Calu3 (cell line): Measurements from ENCODE around the gene WDR37. TPM values are rescaled to one million over a fixed set of nuclear protein-coding genes. Genes with fewer than 3 reads are reported as not detected.

Experiments
- BruUV-seq: library from RNA; stranded (reverse); fragments of 400-500 nt; replicated peaks from 2 replicates; lab custom pipeline; 2021; lab: Mats Ljungman, UMichigan
- CTCF ChIA-PET: fragments of 300-600 bp; sonication (Branson Sonifier 250); formaldehyde crosslinking; loops from one replicate; lab custom pipeline; 2022; ENCODE audit warnings: antibody characterized with exemption; lab: Charles Lee
- DNase-seq: peaks from one replicate; pipeline ENCODE4 v3.0.0; 2022
- H3K27ac Mint-ChIP-seq: one replicate; pipeline ENCODE4 v1.8.0; 2022; ENCODE audit warnings: mixed read lengths; ENCODE audit not compliant: unreplicated experiment
- H3K27me3 Mint-ChIP-seq: one replicate; pipeline ENCODE4 v1.8.0; 2022; ENCODE audit warnings: mixed read lengths; ENCODE audit not compliant: unreplicated experiment
- H3K36me3 Mint-ChIP-seq: one replicate; pipeline ENCODE4 v1.8.0; 2022; ENCODE audit warnings: mild to moderate bottlenecking, moderate library complexity, mixed read lengths; ENCODE audit not compliant: insufficient read depth, unreplicated experiment
- H3K4me1 Mint-ChIP-seq: one replicate; pipeline ENCODE4 v1.8.0; 2022; ENCODE audit warnings: mild to moderate bottlenecking, low read depth, mixed read lengths; ENCODE audit not compliant: unreplicated experiment
- H3K4me3 Mint-ChIP-seq: one replicate; pipeline ENCODE4 v1.8.0; 2022; ENCODE audit warnings: mild to moderate bottlenecking, low read depth, moderate library complexity, mixed read lengths; ENCODE audit not compliant: unreplicated experiment
- H3K9me3 Mint-ChIP-seq: one replicate; pipeline ENCODE4 v1.8.0; 2022; ENCODE audit warnings: low read depth, mixed read lengths; ENCODE audit not compliant: unreplicated experiment
- intact Hi-C: fragments of 100-400 bp; cut with micrococcal nuclease; formaldehyde crosslinking; loops from one replicate; pipeline ENCODE4 v1.10.0; 2022; ENCODE audit not compliant: unreplicated experiment
- total RNA-seq: library from RNA; stranded (reverse); gene quantifications from 2 replicates; pipeline ENCODE4 v1.2.3, GENCODE V29; 2022
- TF ChIP-seq, protein P1 (sequence below): fragments of 200-600 bp; IDR thresholded peaks from one replicate; pipeline ENCODE4 v1.8.0; 2022; ENCODE audit warnings: antibody characterized with exemption; ENCODE audit not compliant: unreplicated experiment

WDR37 gene
- total RNA-seq, 1 experiment from 2014 or later, result 17.8 TPM

DNA sequence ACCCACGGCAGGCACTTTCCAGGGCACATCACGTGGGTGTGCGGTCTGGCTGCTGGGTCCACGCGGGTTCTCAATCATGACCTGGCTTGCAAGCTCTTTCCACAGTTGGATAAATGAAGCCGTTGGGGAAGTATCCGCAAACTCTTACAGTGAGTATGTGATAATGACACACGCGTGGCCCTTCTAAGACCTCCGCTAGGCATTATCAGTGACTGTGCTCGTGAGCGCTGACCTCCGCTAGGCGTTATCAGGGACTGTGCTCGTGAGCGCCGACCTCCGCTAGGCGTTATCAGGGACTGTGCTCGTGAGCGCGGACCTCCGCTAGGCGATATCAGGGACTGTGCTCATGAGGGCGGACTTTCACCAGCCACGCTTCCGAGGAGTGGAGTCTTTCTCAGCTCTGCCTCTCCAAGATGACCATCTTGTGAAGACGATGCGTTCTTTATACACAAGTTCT is 107.0 kb downstream of the WDR37 start:
- H3K9me3 Mint-ChIP-seq, result no peaks in the 10 kb centered on the region
- CTCF ChIA-PET, result no interaction called here

DNA sequence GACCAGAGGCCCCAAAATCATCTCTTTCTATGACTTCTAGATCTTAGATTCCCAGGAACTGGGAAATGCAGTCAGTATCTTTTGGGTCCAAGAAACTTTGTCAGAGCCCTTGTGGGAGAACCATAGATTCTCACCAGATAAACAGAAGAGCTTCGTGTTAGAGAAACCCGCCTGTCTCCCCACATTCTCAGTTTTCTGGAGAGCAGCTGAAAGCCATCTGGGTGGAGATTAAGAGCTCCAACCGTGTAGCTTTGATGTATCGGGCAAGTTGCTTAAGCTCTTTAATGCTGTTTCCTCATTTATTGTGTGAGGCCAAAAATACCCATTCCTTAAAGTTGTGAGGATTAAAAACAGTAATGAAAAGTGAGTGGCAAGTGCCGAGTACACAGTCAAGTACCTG is 107.6 kb downstream of the WDR37 start:
- DNase-seq, result no peak
- Mint-ChIP-seq H3K27me3 (peaks cover 79% of the 10 kb centered on the region), H3K4me3 (no peak overlapping the region), H3K9me3 (no peaks in the 10 kb centered on the region), H3K4me1 (no peaks in the 10 kb centered on the region), H3K27ac (no peak overlapping the region), H3K36me3 (no peaks in the 10 kb centered on the region)
- intact Hi-C loops, result no loop called here
- CTCF ChIA-PET, result no interaction called here
- TF ChIP-seq, protein P1, sequence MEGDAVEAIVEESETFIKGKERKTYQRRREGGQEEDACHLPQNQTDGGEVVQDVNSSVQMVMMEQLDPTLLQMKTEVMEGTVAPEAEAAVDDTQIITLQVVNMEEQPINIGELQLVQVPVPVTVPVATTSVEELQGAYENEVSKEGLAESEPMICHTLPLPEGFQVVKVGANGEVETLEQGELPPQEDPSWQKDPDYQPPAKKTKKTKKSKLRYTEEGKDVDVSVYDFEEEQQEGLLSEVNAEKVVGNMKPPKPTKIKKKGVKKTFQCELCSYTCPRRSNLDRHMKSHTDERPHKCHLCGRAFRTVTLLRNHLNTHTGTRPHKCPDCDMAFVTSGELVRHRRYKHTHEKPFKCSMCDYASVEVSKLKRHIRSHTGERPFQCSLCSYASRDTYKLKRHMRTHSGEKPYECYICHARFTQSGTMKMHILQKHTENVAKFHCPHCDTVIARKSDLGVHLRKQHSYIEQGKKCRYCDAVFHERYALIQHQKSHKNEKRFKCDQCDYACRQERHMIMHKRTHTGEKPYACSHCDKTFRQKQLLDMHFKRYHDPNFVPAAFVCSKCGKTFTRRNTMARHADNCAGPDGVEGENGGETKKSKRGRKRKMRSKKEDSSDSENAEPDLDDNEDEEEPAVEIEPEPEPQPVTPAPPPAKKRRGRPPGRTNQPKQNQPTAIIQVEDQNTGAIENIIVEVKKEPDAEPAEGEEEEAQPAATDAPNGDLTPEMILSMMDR, result no peak
- BruUV-seq, result no TSS peak

More for the DNA sequence above, 107.0 kb downstream of the WDR37 start:
- TF ChIP-seq, protein P1, result no peak
- no peaks in the 10 kb centered on the region for H3K36me3 Mint-ChIP-seq
- no peak overlapping the region for H3K27ac Mint-ChIP-seq
- intact Hi-C loops, result no loop called here
- H3K4me1 Mint-ChIP-seq, result no peaks in the 10 kb centered on the region
- no TSS peak for BruUV-seq
- peaks cover 79% of the 10 kb centered on the region for H3K27me3 Mint-ChIP-seq
- no peak for DNase-seq
- H3K4me3 Mint-ChIP-seq, result no peak overlapping the region

DNA sequence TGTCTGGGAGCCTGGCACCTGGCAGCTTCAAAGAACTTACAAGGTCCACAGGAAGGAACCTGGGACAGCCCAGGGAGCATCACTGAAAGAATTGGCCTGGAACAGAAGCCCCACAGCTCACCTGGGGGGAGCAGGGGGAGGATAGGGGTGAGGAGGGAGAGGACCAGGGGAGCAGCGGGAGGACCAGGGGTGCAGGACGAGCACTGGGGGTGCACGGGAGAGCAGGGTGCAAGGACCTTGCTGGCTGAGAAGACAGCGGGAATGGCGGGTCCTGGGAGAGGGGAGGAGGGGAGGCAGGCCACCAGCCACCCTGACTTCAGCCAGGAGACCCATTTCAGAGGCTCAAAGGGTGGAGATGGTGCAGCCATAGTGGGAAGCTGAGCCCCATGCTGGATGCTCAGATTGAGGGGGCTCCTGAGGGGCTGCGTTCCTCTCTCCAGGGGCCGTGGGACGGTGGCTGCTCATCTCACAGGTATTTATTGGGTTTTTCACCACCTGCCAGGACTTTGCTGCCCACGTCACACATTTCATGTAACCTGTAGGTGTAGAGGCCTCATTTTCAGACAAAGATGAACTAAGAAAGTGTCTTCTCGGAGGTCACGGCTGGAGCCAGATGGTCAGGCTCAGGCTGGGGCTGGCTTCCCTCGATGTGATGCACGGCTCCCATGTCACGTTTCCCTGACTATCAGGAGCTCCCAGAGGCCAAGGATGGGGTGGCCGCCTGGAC is 110.1 kb downstream of the WDR37 start:
- Mint-ChIP-seq H3K9me3 (no peaks in the 10 kb centered on the region), H3K4me3 (no peak overlapping the region), H3K4me1 (no peaks in the 10 kb centered on the region), H3K27me3 (peaks cover 87% of the 10 kb centered on the region), H3K27ac (no peak overlapping the region), H3K36me3 (no peaks in the 10 kb centered on the region)
- CTCF ChIA-PET, result no interaction called here
- no peak for DNase-seq
- intact Hi-C loops, result no loop called here
- TF ChIP-seq, protein P1, result no peak
- no TSS peak for BruUV-seq

DNA sequence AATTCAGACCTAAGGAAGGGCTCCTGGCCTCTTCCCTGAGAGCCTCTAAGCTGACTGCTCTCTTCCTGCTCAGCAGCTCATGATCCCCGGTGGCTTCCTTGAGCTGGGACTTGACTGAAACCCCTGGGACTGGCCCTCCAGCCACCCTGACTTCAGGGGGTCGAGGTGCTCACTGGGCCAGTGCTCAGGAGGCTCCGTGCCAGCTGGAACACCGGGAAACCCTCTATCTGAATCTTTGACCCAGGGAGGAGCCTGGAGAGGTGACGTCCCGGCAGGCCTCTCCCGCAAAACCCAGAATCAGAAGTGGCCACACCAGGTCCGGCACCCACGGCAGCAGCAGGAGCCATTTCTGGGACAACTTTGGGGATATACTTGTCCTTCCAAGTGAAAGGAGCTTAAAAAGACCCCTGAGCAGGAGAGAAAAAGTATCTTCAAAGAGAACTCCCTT is 110.7 kb downstream of the WDR37 start:
- TF ChIP-seq, protein P1, result no peak
- Mint-ChIP-seq H3K4me1 (no peaks in the 10 kb centered on the region), H3K27ac (no peak overlapping the region), H3K9me3 (no peaks in the 10 kb centered on the region), H3K4me3 (no peak overlapping the region), H3K36me3 (no peaks in the 10 kb centered on the region), H3K27me3 (peaks cover 93% of the 10 kb centered on the region)
- CTCF ChIA-PET, result no interaction called here
- intact Hi-C loops, result no loop called here
- DNase-seq, result no peak
- no TSS peak for BruUV-seq
